B cell (primary cell): ENCODE measurements around the gene AGR2.

Experiments
- CTCF ChIP-seq: fragments of 200-600 bp; IDR thresholded peaks from one replicate; pipeline ENCODE4 v1.8.0; 2022; ENCODE audit warnings: antibody characterized with exemption, mild to moderate bottlenecking
- EZH2 ChIP-seq: IDR thresholded peaks from 2 replicates; pipeline ENCODE4 v1.6.1; 2012; ENCODE audit warnings: borderline replicate concordance, low read depth, mild to moderate bottlenecking, moderate library complexity, low read length; ENCODE audit not compliant: insufficient read depth, poor library complexity, severe bottlenecking

- TF ChIP-seq CTCF, result no peak
- no peak for TF ChIP-seq EZH2
Observed at GRCh38 chr7:16758036-16758435, 46.8 kb downstream of the AGR2 start.
